Measurements from ENCODE around the gene LRRC14B. TPM values are rescaled to one million over a fixed set of nuclear protein-coding genes. Genes with fewer than 3 reads are reported as not detected.

The LRRC14B gene
- total and polyA plus RNA-seq, 7 experiments from 2014 or later: 0.51 TPM; not detected in 6

- Histone ChIP-seq H3K4me3 (ENCODE audit: low read length) (no peak overlapping the region), H3K27me3 (ENCODE audit: control insufficient read depth in 2 of 2, insufficient read depth in 2 of 2, low read length in 2 of 2) (no peaks in the 10 kb centered on the region), H3K4me1 (ENCODE audit: control insufficient read depth in 2 of 2, insufficient read depth in 2 of 2, low read length in 2 of 2) (peaks cover 0 to 6% of the 10 kb centered on the region in 2 donors), H3K9me3 (ENCODE audit: control insufficient read depth in 2 of 3, low read length in 3 of 3) (no peaks in the 10 kb centered on the region), H3K36me3 (ENCODE audit: control insufficient read depth in 2 of 3, insufficient read depth in 3 of 3, low read length in 3 of 3) (no peaks in the 10 kb centered on the region), H3K27ac (ENCODE audit: low read depth, low read length) (no peak overlapping the region)
- Mint-ChIP-seq H3K4me3 (peak overlapping the region in 4 of 10 donors; percentile 33 to 50 (median 47)), H3K36me3 (no peaks in the 10 kb centered on the region), H3K4me1 (peaks cover 5 to 12% (median 11%) of the 10 kb centered on the region in 7 donors), H3K27me3 (peaks cover 0 to 5% (median 5%) of the 10 kb centered on the region in 5 donors), H3K9me3 (peaks cover 0 to 2% (median 0%) of the 10 kb centered on the region in 11 donors), H3K27ac (peak overlapping the region in 1 of 9 donors; percentile 42)
- ChIA-PET CTCF (no interaction called here), POLR2A (interaction anchor here (1.7 kb wide), 1 partner anchor 27 kb away, joined by 10 read pairs; no protein-coding TSS in a partner anchor)
- intact Hi-C loops (cut with micrococcal nuclease): no loop called here
- DNase-seq (no peak), ATAC-seq (no peak)
Measured at GRCh38 chr5:191949-192690, 825 bp downstream of the LRRC14B start.

DNA sequence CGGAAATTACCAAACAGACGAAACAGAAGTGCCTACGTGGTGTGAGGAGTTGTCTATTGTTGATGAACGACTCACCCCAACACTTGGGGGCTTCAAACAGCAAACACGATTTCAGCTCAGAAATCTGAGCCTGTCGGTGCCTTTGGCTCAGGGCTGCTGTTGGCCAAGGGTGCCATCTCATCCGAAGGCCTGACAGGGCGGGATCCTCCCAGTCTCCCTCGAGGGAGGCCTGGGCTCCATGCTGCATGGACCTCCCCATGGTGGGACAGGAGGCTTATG is 1.3 kb downstream of the LRRC14B start:
- Histone ChIP-seq H3K36me3 (ENCODE audit: control insufficient read depth in 2 of 3, insufficient read depth in 3 of 3, low read length in 3 of 3) (no peaks in the 10 kb centered on the region), H3K27me3 (ENCODE audit: control insufficient read depth in 2 of 2, insufficient read depth in 2 of 2, low read length in 2 of 2) (no peaks in the 10 kb centered on the region), H3K9me3 (ENCODE audit: control insufficient read depth in 2 of 3, low read length in 3 of 3) (no peaks in the 10 kb centered on the region), H3K4me1 (ENCODE audit: control insufficient read depth in 2 of 2, insufficient read depth in 2 of 2, low read length in 2 of 2) (peaks cover 0 to 6% of the 10 kb centered on the region in 2 donors), H3K4me3 (ENCODE audit: low read length) (no peak overlapping the region), H3K27ac (ENCODE audit: low read depth, low read length) (no peak overlapping the region)
- Mint-ChIP-seq H3K4me3 (peak overlapping the region in 2 of 10 donors; percentile 33 to 50), H3K9me3 (peaks cover 0 to 2% (median 0%) of the 10 kb centered on the region in 11 donors), H3K36me3 (no peaks in the 10 kb centered on the region), H3K27ac (peak overlapping the region in 1 of 9 donors; percentile 42), H3K4me1 (peaks cover 5 to 12% (median 11%) of the 10 kb centered on the region in 7 donors), H3K27me3 (peaks cover 0 to 5% (median 5%) of the 10 kb centered on the region in 5 donors)
- DNase-seq (no peak), ATAC-seq (no peak)
- CTCF ChIA-PET: no interaction called here
- intact Hi-C loops (cut with micrococcal nuclease): no loop called here
- POLR2A ChIA-PET: no interaction called here

DNA sequence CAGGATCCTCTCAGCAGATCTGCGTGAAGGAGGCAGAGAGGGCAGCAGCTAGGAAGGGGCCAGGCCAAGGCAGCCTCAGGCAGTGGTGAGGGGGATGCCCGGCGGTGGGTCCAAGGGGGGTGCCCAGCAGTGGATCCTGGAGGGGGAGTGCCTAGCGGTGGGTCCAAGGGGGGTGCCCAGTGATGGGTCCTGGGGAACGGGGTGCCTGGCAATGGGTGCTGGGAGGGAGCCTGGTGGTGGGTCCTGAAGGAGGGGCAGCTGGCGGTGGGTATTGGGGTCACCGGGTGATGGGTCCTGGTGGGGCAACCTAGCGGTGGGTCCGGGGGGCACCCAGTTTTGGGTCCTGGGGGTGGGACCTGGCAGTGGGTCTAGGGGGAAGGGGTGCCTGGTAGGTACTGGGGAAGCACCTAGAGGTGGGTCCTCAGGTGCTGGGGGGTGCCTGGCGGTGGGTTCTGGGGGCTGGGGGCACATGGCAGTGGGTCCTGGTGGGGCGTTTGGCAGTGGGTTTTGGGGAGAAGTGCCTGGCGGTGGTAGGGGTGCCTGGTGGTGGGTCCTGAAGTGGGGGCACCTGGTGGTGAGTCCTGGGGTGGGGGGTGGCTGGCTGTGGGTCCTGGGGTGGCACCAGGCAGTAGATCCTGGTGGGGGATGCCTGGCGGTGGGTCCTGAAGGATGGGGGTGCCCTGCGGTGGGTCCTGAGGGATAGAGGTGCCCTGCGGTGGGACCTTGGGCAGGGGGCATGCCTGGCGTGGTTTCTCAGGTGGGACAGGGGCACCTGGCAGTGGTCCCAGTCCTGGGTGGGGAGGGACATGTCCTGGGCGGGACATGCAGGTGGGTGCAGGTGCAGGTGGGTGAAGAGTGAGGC is 1.9 kb downstream of the LRRC14B start:
- DNase-seq: no peak
- H3K27ac Mint-ChIP-seq: no peak overlapping the region
- ChIA-PET CTCF (interaction anchor here (0.6 kb wide), 2 partner anchors 9 to 948 kb away, joined by 3 read pairs; no protein-coding TSS in a partner anchor), POLR2A (no interaction called here)
- no peak overlapping the region for H3K4me3 Mint-ChIP-seq
- H3K9me3 ChIP-seq (ENCODE audit: control insufficient read depth in 2 of 3, low read length in 3 of 3): no peaks in the 10 kb centered on the region
- peaks cover 0 to 5% of the 10 kb centered on the region in 2 donors for H3K4me1 ChIP-seq (ENCODE audit: control insufficient read depth in 2 of 2, insufficient read depth in 2 of 2, low read length in 2 of 2)
- no peaks in the 10 kb centered on the region for H3K27me3 ChIP-seq (ENCODE audit: control insufficient read depth in 2 of 2, insufficient read depth in 2 of 2, low read length in 2 of 2)
- ATAC-seq: no peak
- H3K4me1 Mint-ChIP-seq: peaks cover 5 to 12% (median 10%) of the 10 kb centered on the region in 7 donors
- peaks cover 0 to 2% (median 0%) of the 10 kb centered on the region in 11 donors for H3K9me3 Mint-ChIP-seq
- H3K36me3 Mint-ChIP-seq: no peaks in the 10 kb centered on the region
- H3K27me3 Mint-ChIP-seq: peaks cover 0 to 5% (median 5%) of the 10 kb centered on the region in 5 donors
- intact Hi-C loops (cut with micrococcal nuclease): no loop called here
- H3K27ac ChIP-seq (ENCODE audit: low read depth, low read length): no peak overlapping the region
- H3K4me3 ChIP-seq (ENCODE audit: low read length): no peak overlapping the region
- no peaks in the 10 kb centered on the region for H3K36me3 ChIP-seq (ENCODE audit: control insufficient read depth in 2 of 3, insufficient read depth in 3 of 3, low read length in 3 of 3)

DNA sequence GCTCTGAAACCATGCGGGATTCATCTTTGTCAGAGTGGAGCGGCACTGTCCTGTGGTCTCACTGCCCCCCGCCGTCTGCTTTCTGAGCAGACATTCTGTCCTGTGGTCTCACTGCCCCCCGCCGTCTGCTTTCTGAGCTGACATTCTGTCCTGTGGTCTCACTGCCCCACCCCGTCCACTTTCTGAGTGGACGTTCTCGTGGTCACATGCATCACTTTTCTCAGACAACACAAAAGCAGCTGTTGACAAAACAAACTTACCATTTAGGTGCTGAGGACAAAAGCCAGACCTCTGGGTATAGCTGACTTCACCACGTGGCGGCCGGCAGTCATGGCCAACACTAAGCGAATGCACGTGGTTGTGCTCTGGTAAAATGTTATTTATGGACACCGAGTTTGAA is 2.8 kb downstream of the LRRC14B start:
- H3K9me3 ChIP-seq (ENCODE audit: control insufficient read depth in 2 of 3, low read length in 3 of 3): no peaks in the 10 kb centered on the region
- ATAC-seq: no peak
- peaks cover 0 to 5% (median 5%) of the 10 kb centered on the region in 5 donors for H3K27me3 Mint-ChIP-seq
- no peak overlapping the region for H3K4me3 Mint-ChIP-seq
- intact Hi-C loops (cut with micrococcal nuclease): no loop called here
- CTCF ChIA-PET: interaction anchor here (0.6 kb wide), 1 partner anchor 947 kb away, joined by 3 read pairs; no protein-coding TSS in a partner anchor
- no peaks in the 10 kb centered on the region for H3K4me1 ChIP-seq (ENCODE audit: control insufficient read depth in 2 of 2, insufficient read depth in 2 of 2, low read length in 2 of 2)
- peaks cover 0 to under 1% (median 0%) of the 10 kb centered on the region in 11 donors for H3K9me3 Mint-ChIP-seq
- no peak for DNase-seq
- no peaks in the 10 kb centered on the region for H3K27me3 ChIP-seq (ENCODE audit: control insufficient read depth in 2 of 2, insufficient read depth in 2 of 2, low read length in 2 of 2)
- no peak overlapping the region for H3K4me3 ChIP-seq (ENCODE audit: low read length)
- H3K36me3 Mint-ChIP-seq: no peaks in the 10 kb centered on the region
- H3K4me1 Mint-ChIP-seq: peaks cover 0 to 7% (median 4%) of the 10 kb centered on the region in 7 donors
- H3K27ac ChIP-seq (ENCODE audit: low read depth, low read length): no peak overlapping the region
- H3K36me3 ChIP-seq (ENCODE audit: control insufficient read depth in 2 of 3, insufficient read depth in 3 of 3, low read length in 3 of 3): no peaks in the 10 kb centered on the region
- H3K27ac Mint-ChIP-seq: no peak overlapping the region
- POLR2A ChIA-PET: no interaction called here

DNA sequence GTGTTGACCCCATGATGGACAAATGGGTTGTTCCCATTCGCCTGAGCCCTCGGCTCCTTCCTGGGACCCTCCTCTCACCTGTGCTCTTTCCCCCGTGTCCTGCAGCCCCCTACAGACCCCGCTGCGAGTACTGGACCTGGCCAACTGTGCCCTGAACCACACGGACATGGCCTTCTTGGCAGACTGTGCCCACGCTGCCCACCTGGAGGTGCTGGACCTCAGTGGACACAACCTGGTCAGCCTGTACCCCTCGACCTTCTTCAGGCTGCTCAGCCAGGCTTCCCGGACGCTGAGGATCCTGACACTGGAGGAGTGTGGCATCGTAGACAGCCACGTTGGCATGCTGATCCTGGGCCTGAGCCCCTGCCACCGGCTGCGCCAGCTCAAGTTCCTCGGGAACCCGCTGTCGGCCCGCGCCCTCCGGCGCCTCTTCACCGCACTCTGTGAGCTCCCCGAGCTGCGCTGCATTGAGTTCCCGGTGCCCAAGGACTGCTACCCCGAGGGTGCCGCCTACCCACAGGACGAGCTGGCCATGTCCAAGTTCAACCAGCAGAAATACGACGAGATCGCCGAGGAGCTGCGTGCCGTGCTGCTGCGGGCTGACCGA is 3.4 kb downstream of the LRRC14B start:
- no peak overlapping the region for H3K4me3 Mint-ChIP-seq
- H3K9me3 Mint-ChIP-seq: no peaks in the 10 kb centered on the region
- no peaks in the 10 kb centered on the region for H3K27me3 ChIP-seq (ENCODE audit: control insufficient read depth in 2 of 2, insufficient read depth in 2 of 2, low read length in 2 of 2)
- H3K4me3 ChIP-seq (ENCODE audit: low read length): no peak overlapping the region
- peaks cover 0 to 5% (median 5%) of the 10 kb centered on the region in 5 donors for H3K27me3 Mint-ChIP-seq
- peaks cover 0 to 7% (median 4%) of the 10 kb centered on the region in 7 donors for H3K4me1 Mint-ChIP-seq
- DNase-seq: no peak
- no peaks in the 10 kb centered on the region for H3K36me3 ChIP-seq (ENCODE audit: control insufficient read depth in 2 of 3, insufficient read depth in 3 of 3, low read length in 3 of 3)
- no peaks in the 10 kb centered on the region for H3K36me3 Mint-ChIP-seq
- H3K27ac ChIP-seq (ENCODE audit: low read depth, low read length): no peak overlapping the region
- POLR2A ChIA-PET: no interaction called here
- H3K27ac Mint-ChIP-seq: no peak overlapping the region
- no peaks in the 10 kb centered on the region for H3K9me3 ChIP-seq (ENCODE audit: control insufficient read depth in 2 of 3, low read length in 3 of 3)
- H3K4me1 ChIP-seq (ENCODE audit: control insufficient read depth in 2 of 2, insufficient read depth in 2 of 2, low read length in 2 of 2): no peaks in the 10 kb centered on the region
- CTCF ChIA-PET: no interaction called here
- intact Hi-C loops (cut with micrococcal nuclease): no loop called here
- ATAC-seq: no peak

- H3K4me3 Mint-ChIP-seq: no peak overlapping the region
- POLR2A ChIA-PET: no interaction called here
- H3K36me3 Mint-ChIP-seq: no peaks in the 10 kb centered on the region
- H3K9me3 Mint-ChIP-seq: no peaks in the 10 kb centered on the region
- DNase-seq: no peak
- Histone ChIP-seq H3K27ac (ENCODE audit: low read depth, low read length) (no peak overlapping the region), H3K27me3 (ENCODE audit: control insufficient read depth in 2 of 2, insufficient read depth in 2 of 2, low read length in 2 of 2) (no peaks in the 10 kb centered on the region), H3K36me3 (ENCODE audit: control insufficient read depth in 2 of 3, insufficient read depth in 3 of 3, low read length in 3 of 3) (no peaks in the 10 kb centered on the region), H3K4me1 (ENCODE audit: control insufficient read depth in 2 of 2, insufficient read depth in 2 of 2, low read length in 2 of 2) (no peaks in the 10 kb centered on the region), H3K4me3 (ENCODE audit: low read length) (no peak overlapping the region), H3K9me3 (ENCODE audit: control insufficient read depth in 2 of 3, low read length in 3 of 3) (no peaks in the 10 kb centered on the region)
- CTCF ChIA-PET: no interaction called here
- H3K27ac Mint-ChIP-seq: no peak overlapping the region
- H3K27me3 Mint-ChIP-seq: peaks cover 0 to 3% (median 0%) of the 10 kb centered on the region in 5 donors
- intact Hi-C loops (cut with micrococcal nuclease): no loop called here
- no peak for ATAC-seq
- H3K4me1 Mint-ChIP-seq: peaks cover 0 to 5% (median 0%) of the 10 kb centered on the region in 7 donors
Measured at GRCh38 chr5:195401-196160, 4.3 kb downstream of the LRRC14B start.

Measured in naive thymus-derived CD4-positive, alpha-beta T cell (primary cell).